ENCODE results near the gene COL23A1. TPM values are rescaled to one million over a fixed set of nuclear protein-coding genes. Genes with fewer than 3 reads are reported as not detected.

Gene COL23A1
- total RNA-seq, 4 donors from 2014 or later: 7.9 to 20.4 (median 12.0) TPM

DNA sequence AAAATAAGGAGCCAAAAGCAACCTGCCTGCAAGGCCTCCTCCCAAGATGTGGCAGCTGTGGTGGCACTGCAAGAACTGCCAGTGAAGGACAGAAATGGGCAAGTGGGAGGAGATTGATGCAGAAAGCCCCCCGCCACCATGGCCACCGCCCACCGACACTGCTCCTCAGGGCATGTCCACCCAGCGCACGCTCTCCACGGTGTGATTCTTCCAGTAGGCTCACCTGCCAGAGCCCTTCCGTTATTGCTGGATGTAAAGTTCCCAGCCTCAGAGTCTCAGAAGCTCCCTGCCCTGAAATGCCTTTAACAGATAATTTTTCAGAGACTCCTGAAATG lies 202.4 kb downstream of the COL23A1 start:
- Histone ChIP-seq H3K4me1 (peaks cover 0 to 11% (median 0%) of the 10 kb centered on the region in 4 donors), H3K27ac (no peak overlapping the region), H3K27me3 (peaks cover 0 to 8% of the 10 kb centered on the region in 2 donors), H3K36me3 (no peaks in the 10 kb centered on the region), H3K4me3 (no peak overlapping the region), H3K9me3 (no peaks in the 10 kb centered on the region)
- WGBS, 2 donors: 89 to 90% methylated on average over 7 of the region's 7 CpGs
- no peak for DNase-seq (ENCODE audit: low spot score in 2 of 2)
- TF ChIP-seq, protein P1, sequence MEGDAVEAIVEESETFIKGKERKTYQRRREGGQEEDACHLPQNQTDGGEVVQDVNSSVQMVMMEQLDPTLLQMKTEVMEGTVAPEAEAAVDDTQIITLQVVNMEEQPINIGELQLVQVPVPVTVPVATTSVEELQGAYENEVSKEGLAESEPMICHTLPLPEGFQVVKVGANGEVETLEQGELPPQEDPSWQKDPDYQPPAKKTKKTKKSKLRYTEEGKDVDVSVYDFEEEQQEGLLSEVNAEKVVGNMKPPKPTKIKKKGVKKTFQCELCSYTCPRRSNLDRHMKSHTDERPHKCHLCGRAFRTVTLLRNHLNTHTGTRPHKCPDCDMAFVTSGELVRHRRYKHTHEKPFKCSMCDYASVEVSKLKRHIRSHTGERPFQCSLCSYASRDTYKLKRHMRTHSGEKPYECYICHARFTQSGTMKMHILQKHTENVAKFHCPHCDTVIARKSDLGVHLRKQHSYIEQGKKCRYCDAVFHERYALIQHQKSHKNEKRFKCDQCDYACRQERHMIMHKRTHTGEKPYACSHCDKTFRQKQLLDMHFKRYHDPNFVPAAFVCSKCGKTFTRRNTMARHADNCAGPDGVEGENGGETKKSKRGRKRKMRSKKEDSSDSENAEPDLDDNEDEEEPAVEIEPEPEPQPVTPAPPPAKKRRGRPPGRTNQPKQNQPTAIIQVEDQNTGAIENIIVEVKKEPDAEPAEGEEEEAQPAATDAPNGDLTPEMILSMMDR (IDR thresholded peaks at IDR 0.05): no peak
- TF ChIP-seq POLR2A (IDR thresholded peaks at IDR 0.05) (no peak), EP300 (IDR thresholded peaks at IDR 0.05) (no peak)

DNA sequence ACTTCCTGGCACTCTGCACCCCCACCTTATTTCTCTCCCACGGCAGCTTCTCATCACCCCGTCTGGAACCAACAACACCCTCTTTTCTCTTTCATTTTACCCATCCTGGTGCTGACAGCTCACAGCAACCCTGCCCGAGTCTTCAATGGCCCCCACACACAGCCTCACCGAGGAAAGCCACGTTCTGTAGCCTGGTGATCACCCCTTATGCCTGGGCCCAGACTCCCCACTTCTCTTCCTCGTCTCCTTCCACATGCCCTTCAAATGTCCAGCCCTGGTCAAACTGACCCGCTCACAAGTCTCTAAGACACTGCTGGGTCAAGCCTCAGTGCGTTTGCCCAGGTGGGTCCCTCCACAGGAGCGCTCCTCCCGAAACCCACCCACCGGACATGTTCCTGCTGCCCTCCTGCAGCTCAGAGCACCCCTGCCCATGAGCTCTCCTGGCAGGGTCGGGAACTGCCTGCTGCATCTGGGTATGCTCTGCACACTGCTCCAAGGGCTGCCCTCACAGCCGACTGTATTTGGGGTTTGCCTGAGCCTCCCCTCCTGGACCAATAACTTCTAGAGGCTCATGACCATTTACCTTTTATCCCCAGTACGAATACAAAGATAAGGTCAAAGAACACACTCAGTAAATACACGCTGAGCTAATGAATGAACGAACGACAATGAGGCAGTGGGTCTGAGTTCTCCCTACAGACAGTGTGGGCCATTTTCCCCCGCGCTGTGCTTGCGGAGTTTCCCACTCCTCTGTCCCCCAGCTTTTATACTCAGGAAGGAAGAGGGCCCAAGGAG lies 202.9 kb downstream of the COL23A1 start:
- Histone ChIP-seq H3K27ac (no peak overlapping the region), H3K4me1 (peaks cover 0 to 11% (median 0%) of the 10 kb centered on the region in 4 donors), H3K4me3 (no peak overlapping the region), H3K36me3 (no peaks in the 10 kb centered on the region), H3K9me3 (no peaks in the 10 kb centered on the region), H3K27me3 (peaks cover 0 to 8% of the 10 kb centered on the region in 2 donors)
- 79 to 80% methylated on average over 20 of the region's 20 CpGs for WGBS, 2 donors
- TF ChIP-seq POLR2A (IDR thresholded peaks at IDR 0.05) (no peak), EP300 (IDR thresholded peaks at IDR 0.05) (no peak)
- TF ChIP-seq, protein P1 (IDR thresholded peaks at IDR 0.05): no peak
- no peak for DNase-seq (ENCODE audit: low spot score in 2 of 2)

DNA sequence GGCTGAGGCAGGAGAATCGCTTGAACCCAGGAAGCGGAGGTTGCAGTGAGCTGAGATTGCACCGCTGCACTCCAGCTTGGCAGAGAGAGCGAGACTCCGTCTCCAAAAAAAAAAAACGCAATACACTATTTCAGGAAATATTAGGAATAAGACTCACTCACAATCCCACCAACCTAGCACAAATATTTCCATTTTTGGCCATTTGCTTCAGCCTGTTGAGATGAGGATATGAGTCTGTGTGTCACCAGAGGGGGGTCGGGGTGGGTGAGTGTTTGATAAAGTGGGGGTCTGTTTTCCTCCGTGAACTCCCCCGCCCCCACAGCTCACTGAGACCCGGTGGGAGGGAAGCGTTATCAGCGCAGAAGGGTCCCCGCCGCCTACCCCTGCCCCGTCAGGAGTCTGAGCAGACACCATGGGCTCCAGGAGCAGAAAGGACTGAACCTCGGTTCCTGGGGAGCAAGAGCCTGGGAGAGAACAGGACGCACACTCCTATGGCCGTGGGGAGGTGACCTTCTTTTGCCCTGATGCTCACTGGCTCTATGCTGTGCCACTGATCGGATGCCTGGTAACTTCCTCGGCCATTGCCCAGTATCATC lies 203.8 kb downstream of the COL23A1 start:
- no peaks in the 10 kb centered on the region for H3K9me3 ChIP-seq
- TF ChIP-seq EP300 (IDR thresholded peaks at IDR 0.05) (no peak), POLR2A (IDR thresholded peaks at IDR 0.05) (no peak)
- TF ChIP-seq, protein P1 (IDR thresholded peaks at IDR 0.05): no peak
- peaks cover 0 to 11% (median 0%) of the 10 kb centered on the region in 4 donors for H3K4me1 ChIP-seq
- 74 to 78% methylated on average over 19 to 20 of the region's 20 CpGs for WGBS, 2 donors
- no peak overlapping the region for H3K27ac ChIP-seq
- H3K27me3 ChIP-seq: peaks cover 0 to 8% of the 10 kb centered on the region in 2 donors
- H3K4me3 ChIP-seq: no peak overlapping the region
- H3K36me3 ChIP-seq: no peaks in the 10 kb centered on the region
- DNase-seq (ENCODE audit: low spot score in 2 of 2): no peak

DNA sequence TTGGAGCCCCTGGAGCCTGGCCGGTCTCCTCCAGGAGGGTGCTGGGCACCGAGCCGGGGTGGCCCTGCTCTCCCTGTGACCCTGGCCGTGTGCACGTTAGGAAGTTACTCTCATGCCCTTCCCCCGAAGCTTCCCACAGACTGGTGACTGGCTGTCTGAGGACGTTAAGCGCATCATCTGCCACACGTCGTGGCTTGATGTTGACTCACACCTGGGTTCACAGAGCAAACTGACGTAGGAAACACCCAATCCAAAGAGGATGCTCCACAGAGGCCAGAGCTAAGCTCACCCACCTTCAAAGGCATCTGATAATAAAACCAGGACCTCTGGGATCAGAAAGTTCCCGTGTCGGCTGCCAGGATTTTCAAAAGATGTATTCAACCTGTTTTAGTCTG lies 204.7 kb downstream of the COL23A1 start:
- no peaks in the 10 kb centered on the region for H3K36me3 ChIP-seq
- TF ChIP-seq POLR2A (IDR thresholded peaks at IDR 0.05) (no peak), EP300 (IDR thresholded peaks at IDR 0.05) (no peak)
- TF ChIP-seq, protein P1 (IDR thresholded peaks at IDR 0.05): no peak
- H3K4me1 ChIP-seq: peaks cover 0 to 11% (median 0%) of the 10 kb centered on the region in 4 donors
- no peak overlapping the region for H3K27ac ChIP-seq
- H3K27me3 ChIP-seq: peaks cover 0 to 8% of the 10 kb centered on the region in 2 donors
- H3K4me3 ChIP-seq: no peak overlapping the region
- WGBS, 2 donors: 74% methylated on average over 12 to 13 of the region's 13 CpGs
- no peaks in the 10 kb centered on the region for H3K9me3 ChIP-seq
- DNase-seq (ENCODE audit: low spot score in 2 of 2): no peak

DNA sequence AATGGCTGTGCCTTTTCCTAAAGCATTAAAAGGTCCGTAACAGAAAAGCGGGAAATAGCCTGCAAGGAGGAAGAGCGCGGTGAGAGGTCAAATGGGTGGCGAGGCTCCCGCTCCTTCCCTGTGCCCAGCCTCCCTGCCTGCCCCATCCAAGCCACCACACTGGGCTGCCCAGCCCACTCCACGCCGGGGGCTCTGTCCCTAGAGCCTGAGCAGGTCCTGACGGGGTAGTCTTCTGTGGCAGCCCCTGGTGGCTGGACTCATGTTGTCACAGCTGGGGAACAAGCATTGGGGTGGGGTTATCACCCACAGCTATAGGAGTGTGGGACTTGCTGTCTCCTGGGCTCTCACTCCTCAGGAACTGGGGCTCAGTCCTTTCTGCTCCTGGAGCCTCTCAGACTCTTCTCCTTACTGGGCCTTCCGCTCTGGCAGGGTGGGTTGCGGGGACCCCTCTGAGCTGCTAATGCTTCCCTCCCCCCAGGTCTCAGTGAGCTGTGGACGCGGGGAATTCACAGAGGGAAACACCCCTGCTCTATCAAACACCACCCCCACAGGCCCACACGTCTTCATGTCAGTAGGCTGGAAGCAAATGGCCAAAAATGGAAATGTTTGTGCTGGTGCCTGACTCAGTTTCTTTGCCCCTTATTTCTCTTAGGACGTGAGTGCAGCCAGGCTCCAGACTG lies 205.2 kb downstream of the COL23A1 start:
- Histone ChIP-seq H3K4me1 (peaks cover 0 to 11% (median 0%) of the 10 kb centered on the region in 4 donors), H3K9me3 (no peaks in the 10 kb centered on the region), H3K4me3 (no peak overlapping the region), H3K36me3 (no peaks in the 10 kb centered on the region), H3K27me3 (peaks cover 0 to 8% of the 10 kb centered on the region in 2 donors), H3K27ac (no peak overlapping the region)
- 78 to 81% methylated on average over 15 of the region's 15 CpGs for WGBS, 2 donors
- DNase-seq (ENCODE audit: low spot score in 2 of 2): no peak
- TF ChIP-seq EP300 (IDR thresholded peaks at IDR 0.05) (no peak), POLR2A (IDR thresholded peaks at IDR 0.05) (no peak)
- TF ChIP-seq, protein P1 (IDR thresholded peaks at IDR 0.05): no peak

Measured in tibial nerve (tissue), 4 donors.